H1 (cell line): ENCODE data around the gene GABRA1. TPM values are rescaled to one million over a fixed set of nuclear protein-coding genes. Genes with fewer than 3 reads are reported as not detected.

Experiments used
- CTCF ChIA-PET: fragments of 300-600 bp; sonication (Branson Sonifier 250); formaldehyde crosslinking; loops from one replicate; lab custom pipeline; 2021; ENCODE audit not compliant: partially characterized antibody; lab: Charles Lee
- POLR2A ChIA-PET: fragments of 300-600 bp; sonication (Branson Sonifier 250); formaldehyde crosslinking; loops from one replicate; lab custom pipeline; 2021; ENCODE audit warnings: inconsistent platforms; ENCODE audit not compliant: partially characterized antibody; lab: Charles Lee
- DNase-seq, 2 experiments: peaks; one replicate each; pipeline versions ENCODE4 v3.0.0 to v3.0.0-alpha.2; 2010 to 2022; ENCODE audit warnings: low spot score in 2 of 2, low read depth in 1 of 2, mixed read lengths in 1 of 2
- FAIRE-seq: peaks from 2 replicates; lab custom pipeline; 2011; peaks lifted over from hg19 to GRCh38; lab: Jason Lieb, UNC
- H2AFZ ChIP-seq: 2 replicates; pipeline ENCODE4 v1.8.1; 2012; ENCODE audit warnings: low read length, inconsistent platforms
- H2AK5ac ChIP-seq: 2 replicates; pipeline ENCODE4 v1.6.1; 2013; ENCODE audit warnings: low read depth, low read length
- H2BK120ac ChIP-seq: replicated peaks from 2 replicates; pipeline ENCODE3; 2013; ENCODE audit warnings: low read depth, low read length, inconsistent platforms
- H2BK12ac ChIP-seq: 2 replicates; pipeline ENCODE4 v1.6.1; 2013; ENCODE audit warnings: low read depth, low read length
- H2BK15ac ChIP-seq: 2 replicates; pipeline ENCODE4 v1.6.1; 2013; ENCODE audit warnings: low read length
- H2BK20ac ChIP-seq: 2 replicates; pipeline ENCODE4 v1.6.1; 2013; ENCODE audit warnings: low read length
- H2BK5ac ChIP-seq: 2 replicates; pipeline ENCODE4 v1.6.1; 2013; ENCODE audit warnings: low read depth, low read length
- H3K14ac ChIP-seq: 2 replicates; pipeline ENCODE4 v1.6.1; 2013; ENCODE audit warnings: inconsistent platforms; ENCODE audit not compliant: insufficient read length
- H3K18ac ChIP-seq: 2 replicates; pipeline ENCODE4 v1.6.1; 2013; ENCODE audit warnings: low read length; ENCODE audit errors: extremely low read depth
- H3K23ac ChIP-seq: 2 replicates; pipeline ENCODE4 v1.6.1; 2013; ENCODE audit warnings: inconsistent platforms; ENCODE audit not compliant: insufficient read length
- H3K23me2 ChIP-seq: 2 replicates; pipeline ENCODE4 v1.6.1; 2013; ENCODE audit warnings: low read depth, low read length
- H3K27ac ChIP-seq: 2 replicates; pipeline ENCODE4 v1.6.1; 2011; ENCODE audit warnings: low read depth, low read length, inconsistent platforms
- H3K27me3 ChIP-seq, 4 experiments: replicated peaks in 1 of 4; 1 replicate in 1 of 4; 2 replicates in 3 of 4; pipeline versions ENCODE4 v1.6.1 to v1.8.1; 2011 to 2013; ENCODE audit warnings: low read length in 3 of 4, mild to moderate bottlenecking in 3 of 4, inconsistent platforms in 2 of 4, mixed read lengths in 2 of 4, moderate library complexity in 1 of 4; ENCODE audit not compliant: control insufficient read depth in 3 of 4, insufficient read depth in 3 of 4; ENCODE audit errors: extremely low read depth in 1 of 4
- H3K36me3 ChIP-seq, 4 experiments: 2 replicates each; pipeline versions ENCODE4 v1.6.1 to v1.8.1; 2011 to 2013; ENCODE audit warnings: mild to moderate bottlenecking in 4 of 4, low read length in 3 of 4, moderate library complexity in 2 of 4, control low read depth in 1 of 4, inconsistent platforms in 1 of 4; ENCODE audit not compliant: insufficient read depth in 4 of 4, control insufficient read depth in 2 of 4
- H3K4ac ChIP-seq: replicated peaks from 2 replicates; pipeline ENCODE3; 2013; ENCODE audit warnings: low read length, low read depth, mixed read lengths, inconsistent platforms; ENCODE audit not compliant: insufficient read length
- H3K4me1 ChIP-seq, 4 experiments: replicated peaks in 1 of 4; 1 replicate in 1 of 4; 2 replicates in 3 of 4; pipeline versions ENCODE4 v1.6.1 to v1.8.1; 2011 to 2013; ENCODE audit warnings: low read length in 3 of 4, inconsistent platforms in 2 of 4, mixed read lengths in 1 of 4; ENCODE audit not compliant: insufficient read depth in 4 of 4, control insufficient read depth in 3 of 4
- H3K4me2 ChIP-seq, 2 experiments: 2 replicates each; pipeline versions ENCODE4 v1.6.1 to v1.8.1; 2011 to 2013; ENCODE audit warnings: low read depth in 2 of 2, low read length in 2 of 2, control low read depth in 1 of 2, inconsistent platforms in 1 of 2, mild to moderate bottlenecking in 1 of 2; ENCODE audit not compliant: insufficient read depth in 1 of 2
- H3K4me3 ChIP-seq, 4 experiments: fragments of 200-600, 300-600 bp in 1 of 4; sonication (generic), shearing (Covaris generic), sonication (Bioruptor Twin) in 1 of 4; 2 replicates each; pipeline versions ENCODE4 v1.5.1 to v1.8.1; 2011 to 2016; ENCODE audit warnings: low read length in 4 of 4, low read depth in 3 of 4, control low read depth in 2 of 4, inconsistent platforms in 2 of 4, mild to moderate bottlenecking in 2 of 4, mixed read lengths in 1 of 4, moderate library complexity in 1 of 4; ENCODE audit not compliant: insufficient read depth in 2 of 4; ENCODE audit errors: extremely low read depth in 1 of 4
- H3K56ac ChIP-seq: replicated peaks from 2 replicates; pipeline ENCODE3; 2013; ENCODE audit warnings: low read depth, mild to moderate bottlenecking, mixed read lengths, low read length, inconsistent platforms; ENCODE audit not compliant: insufficient read length
- H3K79me1 ChIP-seq: 2 replicates; pipeline ENCODE4 v1.6.1; 2013; ENCODE audit warnings: low read depth, low read length, control low read depth
- H3K79me2 ChIP-seq, 2 experiments: 2 replicates each; pipeline versions ENCODE4 v1.6.1 to v1.8.1; 2012 to 2013; ENCODE audit warnings: low read length in 2 of 2, mild to moderate bottlenecking in 2 of 2, inconsistent platforms in 1 of 2; ENCODE audit not compliant: insufficient read depth in 2 of 2, control insufficient read depth in 1 of 2
- H3K9ac ChIP-seq, 4 experiments: replicated peaks in 1 of 4; 1 replicate in 1 of 4; 2 replicates in 3 of 4; pipeline versions ENCODE4 v1.6.1 to v1.8.1; 2011 to 2013; ENCODE audit warnings: low read depth in 3 of 4, low read length in 3 of 4, control low read depth in 2 of 4, mild to moderate bottlenecking in 2 of 4, moderate library complexity in 2 of 4, inconsistent platforms in 1 of 4; ENCODE audit errors: extremely low read depth in 1 of 4
- H3K9me3 ChIP-seq, 2 experiments: 2 replicates each; pipeline versions ENCODE4 v1.6.1 to v1.8.1; 2012 to 2013; ENCODE audit warnings: mild to moderate bottlenecking in 2 of 2, moderate library complexity in 2 of 2, control low read depth in 1 of 2, inconsistent platforms in 1 of 2, low read depth in 1 of 2, low read length in 1 of 2, mixed read lengths in 1 of 2; ENCODE audit not compliant: insufficient read depth in 2 of 2
- H4K20me1 ChIP-seq, 2 experiments: replicated peaks in 1 of 2; 2 replicates each; pipeline versions ENCODE3 to v1.8.1; 2011 to 2013; ENCODE audit warnings: inconsistent platforms in 2 of 2, low read length in 2 of 2, mild to moderate bottlenecking in 1 of 2; ENCODE audit not compliant: insufficient read depth in 2 of 2, control insufficient read depth in 1 of 2
- H4K5ac ChIP-seq: 2 replicates; pipeline ENCODE4 v1.6.1; 2013; ENCODE audit warnings: low read length, low read depth, mixed read lengths, inconsistent platforms; ENCODE audit not compliant: insufficient read length
- H4K8ac ChIP-seq: 2 replicates; pipeline ENCODE4 v1.8.0; 2013; ENCODE audit warnings: mild to moderate bottlenecking, moderate library complexity, low read length, inconsistent platforms; ENCODE audit not compliant: insufficient read depth; ENCODE audit errors: extremely low read depth
- H4K91ac ChIP-seq: replicated peaks from 2 replicates; pipeline ENCODE3; 2013; ENCODE audit warnings: low read length, mixed read lengths, inconsistent platforms; ENCODE audit not compliant: insufficient read length
- EP300 ChIP-seq, 2 experiments: IDR thresholded peaks; 1 replicate in 1 of 2; 2 replicates in 1 of 2; pipeline ENCODE4 v1.6.1; 2011 to 2012; ENCODE audit warnings: low read depth in 2 of 2, low read length in 2 of 2, mild to moderate bottlenecking in 2 of 2, borderline replicate concordance in 1 of 2, inconsistent platforms in 1 of 2, moderate library complexity in 1 of 2
- HDAC2 ChIP-seq, 2 experiments: fragments of 300-600 bp in 1 of 2; sonication (generic) in 1 of 2; IDR thresholded peaks; 2 replicates each; pipeline ENCODE4 v1.6.1; 2011 to 2012; ENCODE audit warnings: low read depth in 2 of 2, low read length in 2 of 2, mild to moderate bottlenecking in 2 of 2, moderate library complexity in 2 of 2, borderline replicate concordance in 1 of 2, inconsistent platforms in 1 of 2
- RAD21 ChIP-seq, 2 experiments: IDR thresholded peaks in 1 of 2; conservative IDR thresholded peaks in 1 of 2; 2 replicates each; pipeline ENCODE4 v1.6.1; 2011; ENCODE audit warnings: low read depth in 2 of 2, low read length in 2 of 2, improper control_type of control experiment in 1 of 2, inconsistent platforms in 1 of 2, mild to moderate bottlenecking in 1 of 2, moderate library complexity in 1 of 2
- WGBS, 2 experiments: shearing (Covaris generic) in 1 of 2; methylation state at CpG; one replicate each; pipeline versions ENCODE4 v1.1.6 to v1.1.7; 2013 to 2015; ENCODE audit warnings: low lambda C conversion rate in 2 of 2, mixed read lengths in 2 of 2, inconsistent platforms in 1 of 2, low coverage in 1 of 2, missing lambda C conversion rate in 1 of 2; ENCODE audit not compliant: insufficient replicate concordance in 2 of 2, insufficient coverage in 1 of 2, insufficient read length in 1 of 2; ENCODE audit errors: extremely low coverage in 1 of 2, missing lambda C conversion rate in 1 of 2; 5-methylcytosine and 5-hydroxymethylcytosine counted together
- polyA plus RNA-seq, 7 experiments: library from polyadenylated mRNA; depleted of rRNA in 3 of 7; stranded (reverse) in 5 of 7; unstranded in 2 of 7; fragments of >200 nt in 5 of 7; fragments of 200-250 nt in 2 of 7; gene quantifications; 1 replicate in 5 of 7; 2 replicates in 1 of 7; 4 replicates in 1 of 7; pipeline versions ENCODE4 v1.2.1 to v1.2.3, GENCODE V29; 2011 to 2013; ENCODE audit warnings: missing spikeins in 2 of 7, mixed read lengths in 2 of 7
- total RNA-seq: library from RNA; stranded (reverse); fragmentation: NEBNext Ultra II Directional; extraction: Animal tissue kit (Norgen Biotek cat#: 25700); gene quantifications from 2 replicates; pipeline ENCODE4 v1.2.1, GENCODE V29; 2021

Gene GABRA1
- total and polyA plus RNA-seq, 2 of the 8 experiments (the other 6 are each of a cell fraction or from before 2014, with no cell fraction given): 4.7 to 16.2 TPM

GRCh38 chr5:161900981-161901380 lies 53.1 kb downstream of the GABRA1 start:
- Histone ChIP-seq H3K27me3 (no peaks in the 10 kb centered on the region), H4K91ac (no peak overlapping the region), H3K4ac (no peak overlapping the region), H3K36me3 (0 out of 8 replicates have a peak, but pooled peaks cover 0 to 2% (median 0%) of the 10 kb centered on the region in 4 experiments), H2BK15ac (no peak overlapping the region), H3K9me3 (no peaks in the 10 kb centered on the region), H3K18ac (no peak overlapping the region), H2BK20ac (no peak overlapping the region), H4K20me1 (no peaks in the 10 kb centered on the region), H3K4me3 (no peak overlapping the region), H3K14ac (no peak overlapping the region), H3K23ac (no peak overlapping the region), H3K4me1 (no peaks in the 10 kb centered on the region), H4K5ac (no peak overlapping the region), H2BK5ac (no peak overlapping the region), H4K8ac (no peak overlapping the region), H3K4me2 (no peak overlapping the region), H2AK5ac (no peak overlapping the region), H2BK120ac (no peak overlapping the region), H2AFZ (no peak overlapping the region), H3K23me2 (no peaks in the 10 kb centered on the region), H3K56ac (no peak overlapping the region), H3K79me2 (no peaks in the 10 kb centered on the region), H2BK12ac (no peak overlapping the region), H3K79me1 (no peaks in the 10 kb centered on the region), H3K27ac (no peak overlapping the region), H3K9ac (no peak overlapping the region)
- WGBS, 2 experiments: 93% methylated on average over 1 of the region's 1 CpG; no CpG with 5 or more reads in 1 of the 2 experiments
- no peak for TF ChIP-seq EP300 (IDR thresholded peaks at IDR 0.05; ENCODE audit: borderline replicate concordance in 1 of 2, low read depth in 2 of 2, low read length in 2 of 2)
- TF ChIP-seq RAD21 (IDR thresholded peaks at IDR 0.05 in 1 of 2, conservative IDR thresholded peaks at IDR 0.05 in 1 of 2; ENCODE audit: low read depth in 2 of 2, low read length in 2 of 2): no peak
- no peak for TF ChIP-seq HDAC2 (IDR thresholded peaks at IDR 0.05; ENCODE audit: borderline replicate concordance in 1 of 2, low read depth in 2 of 2, low read length in 2 of 2)
- ChIA-PET CTCF (no interaction called here), POLR2A (no interaction called here)
- DNase-seq (no peak), FAIRE-seq (no peak)
